GM10266 (cell line): Measurements from ENCODE around the gene MDM2.

ENCODE experiments used
- DNase-seq: peaks from one replicate; pipeline ENCODE4 v3.0.0; 2012; ENCODE audit errors: extremely low spot score
- TF ChIP-seq, protein P1 (sequence below): IDR thresholded peaks from 2 replicates; pipeline ENCODE4 v1.5.1; 2012; ENCODE audit warnings: mild to moderate bottlenecking, low read depth; ENCODE audit not compliant: control insufficient read depth, insufficient read depth; ENCODE audit errors: missing control alignments

The MDM2 gene

DNA sequence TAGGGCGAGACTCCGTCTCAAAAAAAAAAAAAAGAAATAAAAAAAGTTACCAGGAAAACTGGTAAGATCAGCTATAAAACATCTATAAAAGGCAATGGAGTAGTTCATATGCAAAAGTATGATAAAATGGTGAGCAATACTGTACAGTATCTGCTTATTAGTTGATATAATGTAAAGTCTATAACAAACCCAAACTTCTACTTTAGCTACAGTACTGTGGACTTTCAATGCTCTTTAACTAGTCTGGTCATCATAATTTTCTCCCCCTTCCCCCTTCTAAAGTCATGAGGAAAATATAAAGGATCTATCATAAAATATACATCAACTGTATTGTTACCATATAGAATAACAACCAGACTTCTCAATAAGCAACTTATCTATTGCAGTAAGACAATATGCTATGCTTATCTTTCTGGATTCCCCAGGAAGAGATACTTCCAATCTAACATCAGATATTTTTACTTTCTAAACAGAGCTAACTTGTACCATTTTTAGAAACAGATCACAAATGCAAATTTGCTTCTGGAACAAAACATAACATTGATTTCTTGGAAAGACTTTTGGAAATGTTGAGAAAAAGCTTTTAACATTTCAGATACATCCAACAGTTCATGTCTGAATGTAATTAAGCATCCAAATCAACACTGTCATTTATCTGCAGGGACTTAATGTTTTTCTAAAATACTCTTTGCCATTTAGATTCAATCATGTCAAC is 43.8 kb downstream of the MDM2 start:
- TF ChIP-seq, protein P1, sequence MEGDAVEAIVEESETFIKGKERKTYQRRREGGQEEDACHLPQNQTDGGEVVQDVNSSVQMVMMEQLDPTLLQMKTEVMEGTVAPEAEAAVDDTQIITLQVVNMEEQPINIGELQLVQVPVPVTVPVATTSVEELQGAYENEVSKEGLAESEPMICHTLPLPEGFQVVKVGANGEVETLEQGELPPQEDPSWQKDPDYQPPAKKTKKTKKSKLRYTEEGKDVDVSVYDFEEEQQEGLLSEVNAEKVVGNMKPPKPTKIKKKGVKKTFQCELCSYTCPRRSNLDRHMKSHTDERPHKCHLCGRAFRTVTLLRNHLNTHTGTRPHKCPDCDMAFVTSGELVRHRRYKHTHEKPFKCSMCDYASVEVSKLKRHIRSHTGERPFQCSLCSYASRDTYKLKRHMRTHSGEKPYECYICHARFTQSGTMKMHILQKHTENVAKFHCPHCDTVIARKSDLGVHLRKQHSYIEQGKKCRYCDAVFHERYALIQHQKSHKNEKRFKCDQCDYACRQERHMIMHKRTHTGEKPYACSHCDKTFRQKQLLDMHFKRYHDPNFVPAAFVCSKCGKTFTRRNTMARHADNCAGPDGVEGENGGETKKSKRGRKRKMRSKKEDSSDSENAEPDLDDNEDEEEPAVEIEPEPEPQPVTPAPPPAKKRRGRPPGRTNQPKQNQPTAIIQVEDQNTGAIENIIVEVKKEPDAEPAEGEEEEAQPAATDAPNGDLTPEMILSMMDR, result no peak
- DNase-seq, result no peak

DNA sequence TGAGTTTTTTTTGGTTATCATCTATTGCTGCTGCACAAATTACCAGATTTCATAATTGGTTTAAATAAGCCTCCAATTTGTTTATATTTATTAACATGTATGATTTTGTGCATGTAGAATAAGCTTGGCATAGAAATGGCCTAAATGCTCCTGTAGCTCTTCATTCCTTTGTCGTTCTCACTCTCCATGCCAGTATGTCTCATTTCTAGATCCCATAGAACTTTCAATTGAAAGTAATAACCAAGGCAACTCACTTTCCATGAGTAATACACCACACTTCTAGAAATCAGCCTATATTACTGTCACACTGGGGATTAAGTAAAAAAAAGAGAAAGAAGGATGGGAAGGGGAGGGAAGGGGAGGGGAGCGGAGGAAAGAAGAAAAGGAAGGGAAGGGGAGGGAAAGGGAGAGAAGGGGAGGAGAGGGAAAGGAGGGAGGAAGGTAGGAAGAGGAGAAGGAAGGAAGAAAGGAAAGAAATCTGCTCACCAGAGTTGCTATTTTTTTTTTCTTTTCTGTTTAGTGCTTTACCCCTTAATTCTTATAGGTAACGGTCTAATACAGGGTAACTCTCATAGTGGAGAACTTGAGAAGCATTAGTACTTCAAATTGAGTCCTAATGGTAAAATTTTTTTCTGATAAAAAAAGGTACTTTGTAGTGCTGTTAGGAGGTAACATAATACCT is 45.6 kb downstream of the MDM2 start:
- no peak for DNase-seq

DNA sequence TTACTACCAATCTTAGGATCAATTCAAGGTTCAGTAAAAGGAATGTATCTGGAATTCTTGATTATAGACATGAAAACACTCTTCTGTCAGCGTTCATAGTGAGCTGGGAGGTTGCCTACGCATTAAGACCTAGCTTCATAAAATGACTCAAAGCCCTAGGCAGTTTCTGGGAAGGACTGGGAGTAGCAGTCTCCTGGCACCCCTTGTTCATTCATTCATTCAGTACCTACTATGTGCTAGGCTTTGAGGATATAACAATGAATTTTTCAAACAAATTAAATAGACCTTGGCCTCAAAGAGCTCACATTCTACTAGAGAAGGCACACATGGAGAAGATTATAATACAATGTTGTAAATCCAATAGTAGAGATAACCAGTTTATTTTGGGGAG is 46.1 kb downstream of the MDM2 start:
- DNase-seq, result no peak

More for the DNA sequence above, 45.6 kb downstream of the MDM2 start:
- TF ChIP-seq, protein P1, result no peak

DNA sequence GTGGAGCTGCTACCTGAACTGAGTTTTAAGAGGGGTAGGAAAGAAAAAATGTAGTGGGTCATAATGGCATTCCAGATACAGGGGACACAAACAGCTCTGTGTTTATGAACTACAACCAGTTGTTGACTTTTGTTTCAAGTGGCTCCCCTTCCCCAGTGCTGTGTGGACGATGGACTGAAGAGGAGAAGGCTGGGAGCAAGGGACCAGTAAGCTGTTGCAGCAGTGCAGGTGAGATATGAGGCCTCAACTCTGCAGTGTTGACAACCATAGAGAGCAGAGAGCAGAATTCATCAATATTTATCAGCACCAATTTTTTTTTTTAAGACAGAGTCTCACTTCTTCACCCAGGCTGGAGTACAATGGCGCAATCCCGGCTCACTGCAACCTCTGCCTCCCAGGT is 46.6 kb downstream of the MDM2 start:
- TF ChIP-seq, protein P1, result no peak

More for the DNA sequence above, 46.1 kb downstream of the MDM2 start:
- TF ChIP-seq, protein P1, result no peak

DNA sequence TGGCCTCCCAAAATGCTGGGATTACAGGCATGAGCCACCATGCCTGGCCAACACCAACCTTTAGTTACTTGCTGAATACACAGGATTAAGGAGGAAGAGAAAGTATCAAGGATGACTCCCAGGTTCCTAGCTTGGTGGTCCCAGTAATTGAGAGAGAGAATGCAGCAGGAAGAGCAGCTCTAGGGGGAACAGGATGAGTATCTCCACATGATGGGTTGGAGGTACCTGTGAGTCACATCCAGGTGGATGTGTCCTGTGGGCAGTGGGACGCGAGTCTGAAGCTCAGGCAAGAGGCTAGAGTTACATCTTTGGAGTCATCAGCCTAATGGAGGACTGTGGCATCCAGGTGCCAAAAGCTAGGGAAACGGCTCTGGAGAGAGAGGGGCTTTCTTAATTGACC is 47.1 kb downstream of the MDM2 start:
- DNase-seq, result no peak
- TF ChIP-seq, protein P1, result no peak

More for the DNA sequence above, 46.6 kb downstream of the MDM2 start:
- no peak for DNase-seq

DNA sequence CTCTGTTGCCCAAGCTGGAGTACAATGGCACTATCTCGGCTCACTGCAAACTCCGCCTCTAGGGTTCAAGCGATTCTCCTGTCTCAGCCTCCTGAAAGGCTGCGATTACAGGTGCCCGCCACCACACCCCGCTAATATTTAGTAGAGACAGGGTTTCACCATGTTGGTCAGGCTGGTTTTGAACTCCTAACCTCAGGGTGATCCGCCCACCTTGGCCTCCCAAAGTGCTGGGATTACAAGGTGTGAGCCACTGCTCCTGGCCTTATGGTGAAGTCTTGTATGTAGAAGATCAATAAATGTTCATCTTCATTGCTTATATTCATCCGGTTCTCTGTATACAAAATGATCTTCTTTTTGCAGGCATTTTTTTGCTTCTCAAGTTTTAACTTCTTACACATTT is 47.8 kb downstream of the MDM2 start:
- no peak for DNase-seq
- TF ChIP-seq, protein P1, result no peak

DNA sequence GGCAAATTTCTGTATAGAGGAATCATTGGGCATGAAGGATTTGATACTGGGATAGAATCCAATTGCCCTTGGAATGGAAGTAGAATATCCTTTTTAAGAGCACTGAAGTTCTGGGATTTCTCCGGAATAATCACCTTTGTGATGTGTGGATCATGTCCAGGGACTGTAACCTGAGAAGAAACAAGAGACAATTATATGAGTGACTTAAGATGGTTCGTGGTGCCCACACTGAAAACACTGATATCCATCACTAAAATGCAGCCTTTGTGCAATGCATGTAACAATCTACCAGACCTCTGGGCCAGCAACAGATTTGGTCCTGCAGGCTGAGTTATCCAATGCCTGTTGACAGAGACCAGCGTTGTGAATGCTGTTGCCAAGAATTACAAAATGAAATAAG is 48.5 kb downstream of the MDM2 start:
- no peak for DNase-seq
- TF ChIP-seq, protein P1, result no peak
